Liver (tissue), 9 donors: Measurements from ENCODE around the gene CHN2. TPM values are rescaled to one million over a fixed set of nuclear protein-coding genes. Genes with fewer than 3 reads are reported as not detected.

ENCODE experiments used
- DNase-seq: peaks from one replicate; pipeline ENCODE4 v3.0.0-alpha.2; 2017; ENCODE audit warnings: low spot score
- H3K27ac ChIP-seq, 2 donors: one replicate each; pipeline ENCODE4 v1.7.0; 2013; ENCODE audit warnings: inconsistent platforms in 2 of 2, low read length in 2 of 2, control low read depth in 1 of 2, low read depth in 1 of 2, mild to moderate bottlenecking in 1 of 2
- H3K27me3 ChIP-seq, 4 donors: one replicate each; pipeline versions ENCODE4 v1.6.1 to v1.7.0; 2013; ENCODE audit warnings: low read length in 3 of 4, inconsistent platforms in 1 of 4, mild to moderate bottlenecking in 1 of 4, moderate library complexity in 1 of 4; ENCODE audit not compliant: control insufficient read depth in 4 of 4, insufficient read depth in 4 of 4
- H3K36me3 ChIP-seq, 4 donors: one replicate each; pipeline versions ENCODE4 v1.6.1 to v1.7.0; 2013; ENCODE audit warnings: low read length in 3 of 4, mild to moderate bottlenecking in 3 of 4, low read depth in 1 of 4, moderate library complexity in 1 of 4; ENCODE audit not compliant: control insufficient read depth in 4 of 4, insufficient read depth in 3 of 4
- H3K4me1 ChIP-seq, 4 donors: one replicate each; pipeline versions ENCODE4 v1.6.1 to v1.7.0; 2013; ENCODE audit warnings: low read length in 3 of 4, mild to moderate bottlenecking in 3 of 4, moderate library complexity in 1 of 4; ENCODE audit not compliant: control insufficient read depth in 4 of 4, insufficient read depth in 4 of 4
- H3K4me3 ChIP-seq, 3 donors: one replicate each; pipeline versions ENCODE4 v1.6.1 to v1.7.0; 2013; ENCODE audit warnings: low read length in 3 of 3, control low read depth in 1 of 3, low read depth in 1 of 3, mild to moderate bottlenecking in 1 of 3
- H3K9ac ChIP-seq, 2 donors: one replicate each; pipeline ENCODE4 v1.7.0; 2013; ENCODE audit warnings: low read length in 2 of 2, mild to moderate bottlenecking in 2 of 2, moderate library complexity in 2 of 2, control low read depth in 1 of 2, low read depth in 1 of 2
- H3K9me3 ChIP-seq, 4 donors: one replicate each; pipeline versions ENCODE4 v1.6.1 to v1.7.0; 2013; ENCODE audit warnings: low read length in 3 of 4; ENCODE audit not compliant: control insufficient read depth in 4 of 4
- EGR1 ChIP-seq, 2 donors: IDR thresholded peaks; 2 replicates each; pipeline ENCODE4 v1.6.1; 2016 to 2018; ENCODE audit warnings: antibody characterized with exemption in 2 of 2, low read depth in 2 of 2
- FOXA2 ChIP-seq: IDR thresholded peaks from 2 replicates; pipeline ENCODE4 v1.6.1; 2016; ENCODE audit warnings: antibody characterized with exemption
- HNF4A ChIP-seq, 2 donors: conservative IDR thresholded peaks; 2 replicates each; pipeline ENCODE4 v1.6.1; 2016; ENCODE audit warnings: antibody characterized with exemption in 2 of 2, mild to moderate bottlenecking in 2 of 2
- HNF4G ChIP-seq: IDR thresholded peaks from 2 replicates; pipeline ENCODE4 v1.6.1; 2016; ENCODE audit warnings: antibody characterized with exemption
- JUND ChIP-seq, 2 donors: IDR thresholded peaks; 2 replicates each; pipeline ENCODE4 v1.6.1; 2016; ENCODE audit warnings: antibody characterized with exemption in 2 of 2
- RAD21 ChIP-seq, 2 donors: IDR thresholded peaks; 2 replicates each; pipeline ENCODE4 v1.6.1; 2016; ENCODE audit warnings: antibody characterized with exemption in 2 of 2, mild to moderate bottlenecking in 2 of 2
- RXRA ChIP-seq, 2 donors: IDR thresholded peaks; 2 replicates each; pipeline ENCODE4 v1.6.1; 2017 to 2018; ENCODE audit warnings: antibody characterized with exemption in 2 of 2, mild to moderate bottlenecking in 1 of 2
- SP1 ChIP-seq: IDR thresholded peaks from 2 replicates; pipeline ENCODE4 v1.6.1; 2018; ENCODE audit warnings: antibody characterized with exemption, mild to moderate bottlenecking
- TAF1 ChIP-seq: conservative IDR thresholded peaks from 2 replicates; pipeline ENCODE4 v1.6.1; 2016; ENCODE audit warnings: antibody characterized with exemption, mild to moderate bottlenecking
- YY1 ChIP-seq: IDR thresholded peaks from 2 replicates; pipeline ENCODE4 v1.6.1; 2016; ENCODE audit warnings: antibody characterized with exemption, mild to moderate bottlenecking
- ZBTB33 ChIP-seq: IDR thresholded peaks from 2 replicates; pipeline ENCODE4 v1.6.1; 2016; ENCODE audit warnings: antibody characterized with exemption
- WGBS: extraction: QIAGEN DNeasy Blood & Tissue Kit; methylation state at CpG from one replicate; pipeline ENCODE4 v1.1.7; 2013; 5-methylcytosine and 5-hydroxymethylcytosine counted together
- polyA plus RNA-seq, 2 donors: library from polyadenylated mRNA; stranded (reverse) in 1 of 2; unstranded in 1 of 2; fragments of 200-250 nt in 1 of 2; fragments of >200 nt in 1 of 2; fragmentation: Nextera tagmentation in 1 of 2; extraction: Ambion mirVana in 1 of 2; gene quantifications; one replicate each; pipeline versions ENCODE4 v1.2.1 to v1.2.3, GENCODE V29; 2013 to 2015
- total RNA-seq, 2 donors: library from RNA; depleted of rRNA; stranded (reverse); fragments of >200 nt; gene quantifications; one replicate each; pipeline ENCODE4 v1.2.3, GENCODE V29; 2014
- TF ChIP-seq, protein P1 (sequence below): fragments of 150-350 bp; IDR thresholded peaks from 2 replicates; pipeline ENCODE4 v1.5.1; 2017; ENCODE audit warnings: improper control_type of control experiment, low read depth, low read length; ENCODE audit not compliant: missing input control
- TF ChIP-seq, protein P2 (sequence below): IDR thresholded peaks from 2 replicates; pipeline ENCODE4 v1.6.1; 2016; ENCODE audit warnings: antibody characterized with exemption
- donor health status: healthy.
- donor health status: healthy.
- donor health status: healthy.
- donor health status: healthy.
- donor health status: healthy.

CHN2 gene
- total and polyA plus RNA-seq, 4 donors: 8.3 to 25.4 (median 17.8) TPM

- DNase-seq: peak; percentile 43
- H3K36me3 ChIP-seq: no peaks in the 10 kb centered on the region
These were observed 151.0 kb downstream of the CHN2 start for GRCh38 chr7:29345590-29345989.

GRCh38 chr7:29346231-29346978 is 151.8 kb downstream of the CHN2 start:
- no peaks in the 10 kb centered on the region for H3K27me3 ChIP-seq
- H3K36me3 ChIP-seq: no peaks in the 10 kb centered on the region
- DNase-seq: no peak
- H3K9me3 ChIP-seq: no peaks in the 10 kb centered on the region
- peaks cover 0 to 7% (median 2%) of the 10 kb centered on the region in 4 donors for H3K4me1 ChIP-seq
- H3K4me3 ChIP-seq: no peak overlapping the region
- 80% methylated on average over 8 of the region's 8 CpGs for WGBS
- H3K27ac ChIP-seq: no peak overlapping the region
- no peak overlapping the region for H3K9ac ChIP-seq
- TF ChIP-seq, protein P1, sequence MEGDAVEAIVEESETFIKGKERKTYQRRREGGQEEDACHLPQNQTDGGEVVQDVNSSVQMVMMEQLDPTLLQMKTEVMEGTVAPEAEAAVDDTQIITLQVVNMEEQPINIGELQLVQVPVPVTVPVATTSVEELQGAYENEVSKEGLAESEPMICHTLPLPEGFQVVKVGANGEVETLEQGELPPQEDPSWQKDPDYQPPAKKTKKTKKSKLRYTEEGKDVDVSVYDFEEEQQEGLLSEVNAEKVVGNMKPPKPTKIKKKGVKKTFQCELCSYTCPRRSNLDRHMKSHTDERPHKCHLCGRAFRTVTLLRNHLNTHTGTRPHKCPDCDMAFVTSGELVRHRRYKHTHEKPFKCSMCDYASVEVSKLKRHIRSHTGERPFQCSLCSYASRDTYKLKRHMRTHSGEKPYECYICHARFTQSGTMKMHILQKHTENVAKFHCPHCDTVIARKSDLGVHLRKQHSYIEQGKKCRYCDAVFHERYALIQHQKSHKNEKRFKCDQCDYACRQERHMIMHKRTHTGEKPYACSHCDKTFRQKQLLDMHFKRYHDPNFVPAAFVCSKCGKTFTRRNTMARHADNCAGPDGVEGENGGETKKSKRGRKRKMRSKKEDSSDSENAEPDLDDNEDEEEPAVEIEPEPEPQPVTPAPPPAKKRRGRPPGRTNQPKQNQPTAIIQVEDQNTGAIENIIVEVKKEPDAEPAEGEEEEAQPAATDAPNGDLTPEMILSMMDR: no peak
- TF ChIP-seq EGR1 (IDR thresholded peaks at IDR 0.05; ENCODE audit: low read depth in 2 of 2) (no peak), SP1 (no peak), JUND (IDR thresholded peaks at IDR 0.05) (no peak)

More at GRCh38 chr7:29345590-29345989, 151.0 kb downstream of the CHN2 start:
- no peaks in the 10 kb centered on the region for H3K9me3 ChIP-seq
- 75% methylated on average over 9 of the region's 9 CpGs for WGBS
- H3K27ac ChIP-seq: no peak overlapping the region
- H3K27me3 ChIP-seq: no peaks in the 10 kb centered on the region
- no peak for TF ChIP-seq YY1
- TF ChIP-seq FOXA2: no peak
- TF ChIP-seq RXRA (IDR thresholded peaks at IDR 0.05): peak in 1 of 2 donors; percentile 30
- no peak for TF ChIP-seq HNF4G
- peak; percentile 87 to 90 for TF ChIP-seq RAD21 (IDR thresholded peaks at IDR 0.05)
- TF ChIP-seq, protein P2, sequence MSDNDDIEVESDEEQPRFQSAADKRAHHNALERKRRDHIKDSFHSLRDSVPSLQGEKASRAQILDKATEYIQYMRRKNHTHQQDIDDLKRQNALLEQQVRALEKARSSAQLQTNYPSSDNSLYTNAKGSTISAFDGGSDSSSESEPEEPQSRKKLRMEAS: no peak
- TF ChIP-seq ZBTB33: no peak
- TF ChIP-seq HNF4A (conservative IDR thresholded peaks at IDR 0.05): peak in 1 of 2 donors; percentile 17
- TF ChIP-seq TAF1: no peak
- TF ChIP-seq JUND (IDR thresholded peaks at IDR 0.05): no peak
- TF ChIP-seq, protein P1: peak; percentile 59
- no peak overlapping the region for H3K9ac ChIP-seq
- H3K4me1 ChIP-seq: peaks cover 0 to 5% (median 2%) of the 10 kb centered on the region in 4 donors
- no peak overlapping the region for H3K4me3 ChIP-seq
